ENCODE results near the gene ZDHHC18.

DNA sequence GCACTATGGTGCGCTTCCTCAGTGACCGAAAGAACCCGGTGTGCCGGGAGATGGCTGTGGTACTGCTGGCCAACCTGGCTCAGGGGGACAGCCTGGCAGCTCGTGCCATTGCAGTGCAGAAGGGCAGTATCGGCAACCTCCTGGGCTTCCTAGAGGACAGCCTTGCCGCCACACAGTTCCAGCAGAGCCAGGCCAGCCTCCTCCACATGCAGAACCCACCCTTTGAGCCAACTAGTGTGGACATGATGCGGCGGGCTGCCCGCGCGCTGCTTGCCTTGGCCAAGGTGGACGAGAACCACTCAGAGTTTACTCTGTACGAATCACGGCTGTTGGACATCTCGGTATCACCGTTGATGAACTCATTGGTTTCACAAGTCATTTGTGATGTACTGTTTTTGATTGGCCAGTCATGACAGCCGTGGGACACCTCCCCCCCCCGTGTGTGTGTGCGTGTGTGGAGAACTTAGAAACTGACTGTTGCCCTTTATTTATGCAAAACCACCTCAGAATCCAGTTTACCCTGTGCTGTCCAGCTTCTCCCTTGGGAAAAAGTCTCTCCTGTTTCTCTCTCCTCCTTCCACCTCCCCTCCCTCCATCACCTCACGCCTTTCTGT lies 46.0 kb upstream of the ZDHHC18 start:
- TF ChIP-seq, protein P1, sequence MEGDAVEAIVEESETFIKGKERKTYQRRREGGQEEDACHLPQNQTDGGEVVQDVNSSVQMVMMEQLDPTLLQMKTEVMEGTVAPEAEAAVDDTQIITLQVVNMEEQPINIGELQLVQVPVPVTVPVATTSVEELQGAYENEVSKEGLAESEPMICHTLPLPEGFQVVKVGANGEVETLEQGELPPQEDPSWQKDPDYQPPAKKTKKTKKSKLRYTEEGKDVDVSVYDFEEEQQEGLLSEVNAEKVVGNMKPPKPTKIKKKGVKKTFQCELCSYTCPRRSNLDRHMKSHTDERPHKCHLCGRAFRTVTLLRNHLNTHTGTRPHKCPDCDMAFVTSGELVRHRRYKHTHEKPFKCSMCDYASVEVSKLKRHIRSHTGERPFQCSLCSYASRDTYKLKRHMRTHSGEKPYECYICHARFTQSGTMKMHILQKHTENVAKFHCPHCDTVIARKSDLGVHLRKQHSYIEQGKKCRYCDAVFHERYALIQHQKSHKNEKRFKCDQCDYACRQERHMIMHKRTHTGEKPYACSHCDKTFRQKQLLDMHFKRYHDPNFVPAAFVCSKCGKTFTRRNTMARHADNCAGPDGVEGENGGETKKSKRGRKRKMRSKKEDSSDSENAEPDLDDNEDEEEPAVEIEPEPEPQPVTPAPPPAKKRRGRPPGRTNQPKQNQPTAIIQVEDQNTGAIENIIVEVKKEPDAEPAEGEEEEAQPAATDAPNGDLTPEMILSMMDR (conservative IDR thresholded peaks at IDR 0.05 in 1 of 2, IDR thresholded peaks at IDR 0.05 in 1 of 2; ENCODE audit: low read depth in 1 of 2, low read length in 2 of 2) = no peak
- no peak for TF ChIP-seq EZH2 (IDR thresholded peaks at IDR 0.05; ENCODE audit: low read length, missing control alignments)
